GM21717 (cell line): Measurements from ENCODE around the gene LZTFL1.
A peak's percentile ranks its signal among the peaks of the same experiment; 100 is the strongest.
"Not testable (repeated sequence)": the region's sequence is repeated elsewhere in the genome, so short reads cannot be mapped to it uniquely, and the experiment has no call there.

Source experiments
- ATAC-seq: cut with Tn5 transposase; IDR thresholded peaks from one replicate; pipeline ENCODE4 v1.9.1; 2021; ENCODE audit warnings: mild to moderate bottlenecking, moderate library complexity; ENCODE audit not compliant: unreplicated experiment

Gene LZTFL1

DNA sequence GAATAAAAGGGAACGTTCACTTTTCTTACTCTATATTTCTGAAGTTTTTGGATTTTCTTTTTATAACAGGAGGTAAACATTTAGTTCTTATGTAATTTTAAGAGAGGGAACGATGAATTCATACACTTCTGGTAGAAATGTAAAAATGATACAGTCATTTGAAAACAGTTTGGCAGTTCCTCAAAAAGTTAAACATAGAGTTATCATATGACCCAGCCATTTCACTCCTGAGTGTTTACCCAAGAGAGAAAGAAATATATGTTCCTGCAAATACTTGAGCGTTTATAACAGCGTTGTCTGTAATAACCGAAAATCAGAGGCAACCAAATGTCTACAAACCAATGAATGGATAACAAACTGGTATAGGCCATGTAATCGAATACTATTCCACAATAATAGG, 23.6 kb upstream of the LZTFL1 start:
- ATAC-seq, result no peak

- ATAC-seq, result peak; percentile 65
Observed at GRCh38 chr3:45864760-45865519, 23.0 kb upstream of the LZTFL1 start.

DNA sequence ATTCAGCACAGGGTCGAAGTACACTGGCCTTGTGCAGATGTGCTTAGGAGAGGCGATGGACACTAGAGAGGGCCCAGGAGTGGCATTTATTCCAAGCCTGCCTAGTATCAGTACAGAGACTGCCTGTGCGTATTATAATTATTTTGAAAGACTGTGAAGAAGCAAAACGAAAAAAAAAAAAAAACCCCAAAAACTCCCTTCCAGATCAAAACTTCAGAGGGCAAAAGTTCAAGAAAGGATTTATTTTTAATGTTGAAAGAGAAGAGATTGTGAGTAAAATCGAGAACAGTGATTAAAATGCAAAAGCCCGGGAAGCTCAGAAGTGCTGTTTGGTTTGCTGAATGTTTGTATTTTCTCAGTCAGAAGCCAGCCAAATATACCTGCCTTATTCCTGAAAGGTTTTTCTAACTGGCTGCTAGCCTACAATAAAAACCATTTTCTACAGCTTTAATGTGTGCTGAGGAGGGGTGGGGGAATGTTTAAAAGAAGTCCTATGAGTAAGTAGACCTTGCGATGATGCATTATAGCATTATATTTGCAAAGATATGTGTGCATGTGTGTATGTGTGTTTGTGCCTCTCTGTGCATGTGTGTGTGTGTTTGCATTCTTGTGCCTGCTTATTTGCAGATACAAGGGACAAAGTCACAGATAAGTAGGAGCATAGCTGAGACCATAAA, 19.3 kb upstream of the LZTFL1 start:
- ATAC-seq, result peak; percentile 49

GRCh38 chr3:45860481-45860880, 18.6 kb upstream of the LZTFL1 start:
- no peak for ATAC-seq

DNA sequence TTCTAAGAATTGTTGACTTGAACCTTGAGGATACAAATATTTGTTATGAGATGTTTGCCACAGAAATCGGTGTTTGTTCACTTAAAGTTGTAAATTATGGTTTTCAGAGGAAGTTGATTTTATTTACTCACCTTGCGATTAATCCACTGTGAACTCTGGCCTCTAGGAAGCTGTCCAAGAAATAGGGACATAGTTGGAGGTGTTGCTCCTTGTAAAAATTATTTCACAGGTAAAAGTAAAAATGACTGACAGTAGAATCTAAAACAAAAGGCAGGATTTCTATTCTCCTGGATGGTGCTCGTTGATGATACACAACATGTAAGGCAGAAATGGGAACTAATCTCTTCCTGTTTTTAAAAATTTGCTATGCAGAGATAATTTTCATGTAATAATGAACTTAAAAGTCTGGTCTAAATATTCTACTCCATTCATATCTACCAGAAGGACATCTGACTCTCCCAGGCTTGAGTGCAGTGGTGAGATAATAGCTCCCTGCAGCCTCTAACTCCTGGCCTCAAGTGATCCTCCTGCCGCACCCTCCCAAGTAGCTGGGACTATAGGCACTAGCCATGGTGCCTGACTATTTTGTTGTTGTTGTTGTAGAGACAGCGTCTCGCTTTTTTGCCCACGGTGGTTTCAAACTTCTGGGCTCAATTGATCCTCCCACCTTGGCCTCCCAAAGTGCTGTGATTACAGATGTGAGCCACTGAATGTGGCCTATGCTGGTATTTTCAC, 17.1 kb upstream of the LZTFL1 start:
- no peak for ATAC-seq

DNA sequence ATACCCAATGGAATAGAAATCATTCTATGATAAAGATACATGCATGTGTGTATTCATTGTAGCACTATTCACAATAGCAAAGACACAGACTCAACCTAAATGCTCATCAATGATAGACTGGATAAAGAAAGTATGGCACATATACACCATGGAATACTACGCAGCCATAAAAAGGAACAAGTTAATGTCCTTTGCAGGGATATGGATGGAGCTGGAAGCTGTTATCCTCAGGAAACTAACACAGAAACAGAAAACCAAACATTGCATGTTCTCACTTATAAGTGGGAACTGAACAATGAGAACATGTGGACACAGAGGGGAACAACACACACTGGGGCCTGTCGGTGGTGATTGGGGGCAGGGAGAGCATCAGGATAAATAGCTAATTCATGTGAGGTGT, 15.1 kb upstream of the LZTFL1 start:
- ATAC-seq, result not testable (repeated sequence)

- not testable (repeated sequence) for ATAC-seq
Observed at GRCh38 chr3:45856323-45856722, 14.4 kb upstream of the LZTFL1 start.

DNA sequence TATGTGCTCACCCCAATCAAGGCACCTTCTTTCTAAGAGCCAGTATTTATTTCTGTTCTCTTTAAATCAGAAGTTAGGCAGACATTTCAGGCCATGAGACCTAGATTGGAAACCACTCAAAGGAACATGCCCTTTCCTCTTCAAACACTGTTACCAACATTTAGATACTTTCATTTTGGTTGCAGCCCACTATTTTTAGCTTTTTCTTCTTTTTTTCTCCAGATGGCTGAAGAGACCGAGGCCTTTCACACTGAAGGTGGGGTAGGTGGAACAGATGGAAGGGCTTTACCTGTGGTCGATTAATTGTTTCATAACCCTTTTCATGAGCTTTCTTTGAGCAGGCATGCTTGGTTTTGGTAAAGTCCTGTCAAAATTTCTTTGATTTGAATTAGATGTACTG, 10.9 kb upstream of the LZTFL1 start:
- ATAC-seq, result no peak

- ATAC-seq, result no peak
Observed at GRCh38 chr3:45848392-45848791, 6.5 kb upstream of the LZTFL1 start.

DNA sequence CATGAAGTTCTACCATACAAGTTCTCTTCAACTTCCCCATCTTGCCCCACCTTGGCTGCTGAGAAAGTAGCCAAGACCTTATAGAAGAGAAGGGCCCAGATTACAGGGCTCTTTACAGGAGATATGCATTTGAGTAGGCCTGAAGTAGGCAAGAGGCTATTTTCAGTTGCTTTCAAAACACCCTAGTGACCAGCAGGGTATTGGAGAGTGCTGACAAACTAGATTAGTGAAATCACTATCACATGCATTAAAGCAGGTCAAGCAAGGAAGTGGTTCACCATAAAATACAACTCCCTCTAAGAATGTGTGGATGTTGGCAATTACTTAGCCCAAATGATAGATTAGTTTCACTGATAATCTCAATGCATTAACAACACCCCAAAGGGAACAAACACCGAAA, 2.7 kb upstream of the LZTFL1 start:
- ATAC-seq, result no peak

GRCh38 chr3:45842851-45843625, 1.1 kb upstream of the LZTFL1 start:
- no peak for ATAC-seq

- ATAC-seq, result no peak
Observed at GRCh38 chr3:45841420-45841756, 531 bp downstream of the LZTFL1 start.

DNA sequence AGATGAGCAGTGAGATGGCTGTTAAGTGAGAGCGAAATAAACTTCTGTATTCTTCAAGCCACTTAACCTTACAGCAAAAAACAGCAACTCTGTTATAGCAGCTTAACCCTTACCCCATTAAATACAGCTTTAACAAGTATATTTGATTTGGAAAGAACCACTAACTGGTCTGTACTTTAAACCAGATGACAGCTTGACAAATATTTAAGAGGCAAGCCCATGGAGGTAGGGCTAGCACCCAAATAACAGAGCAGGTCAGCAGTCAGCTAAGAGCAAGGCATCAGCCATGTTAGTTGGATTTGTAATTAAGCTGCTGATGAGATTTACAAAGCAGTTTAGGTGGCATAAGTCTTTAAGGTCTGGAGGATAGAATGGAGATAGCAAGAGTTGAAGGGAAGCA, 3.5 kb downstream of the LZTFL1 start:
- no peak for ATAC-seq

- ATAC-seq, result no peak
Observed at GRCh38 chr3:45832699-45833098, 9.2 kb downstream of the LZTFL1 start.

DNA sequence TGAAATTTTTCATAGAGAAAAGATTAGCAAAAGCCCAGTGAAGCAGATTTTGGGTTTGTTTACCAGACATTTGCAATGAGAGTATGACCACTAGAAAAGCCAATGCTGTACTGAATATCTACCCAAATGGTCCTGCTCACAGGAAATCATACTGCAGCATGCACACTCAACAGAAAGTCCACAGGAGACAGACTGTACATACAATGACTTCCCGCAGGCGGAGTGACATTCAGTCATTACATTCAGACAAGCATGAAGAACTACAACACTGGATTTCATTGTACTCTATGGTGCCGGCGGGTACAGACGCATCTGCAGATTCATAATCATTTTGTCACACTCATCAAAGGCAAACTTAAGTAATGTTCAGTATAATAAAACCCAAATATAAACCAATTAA, 11.8 kb downstream of the LZTFL1 start:
- no peak for ATAC-seq

- no peak for ATAC-seq
Observed at GRCh38 chr3:45826908-45827307, 15.0 kb downstream of the LZTFL1 start.

GRCh38 chr3:45826321-45826720, 15.6 kb downstream of the LZTFL1 start:
- ATAC-seq, result no peak

GRCh38 chr3:45821127-45821526, 20.8 kb downstream of the LZTFL1 start:
- no peak for ATAC-seq

- ATAC-seq, result no peak
Observed at GRCh38 chr3:45819543-45819942, 22.4 kb downstream of the LZTFL1 start.

DNA sequence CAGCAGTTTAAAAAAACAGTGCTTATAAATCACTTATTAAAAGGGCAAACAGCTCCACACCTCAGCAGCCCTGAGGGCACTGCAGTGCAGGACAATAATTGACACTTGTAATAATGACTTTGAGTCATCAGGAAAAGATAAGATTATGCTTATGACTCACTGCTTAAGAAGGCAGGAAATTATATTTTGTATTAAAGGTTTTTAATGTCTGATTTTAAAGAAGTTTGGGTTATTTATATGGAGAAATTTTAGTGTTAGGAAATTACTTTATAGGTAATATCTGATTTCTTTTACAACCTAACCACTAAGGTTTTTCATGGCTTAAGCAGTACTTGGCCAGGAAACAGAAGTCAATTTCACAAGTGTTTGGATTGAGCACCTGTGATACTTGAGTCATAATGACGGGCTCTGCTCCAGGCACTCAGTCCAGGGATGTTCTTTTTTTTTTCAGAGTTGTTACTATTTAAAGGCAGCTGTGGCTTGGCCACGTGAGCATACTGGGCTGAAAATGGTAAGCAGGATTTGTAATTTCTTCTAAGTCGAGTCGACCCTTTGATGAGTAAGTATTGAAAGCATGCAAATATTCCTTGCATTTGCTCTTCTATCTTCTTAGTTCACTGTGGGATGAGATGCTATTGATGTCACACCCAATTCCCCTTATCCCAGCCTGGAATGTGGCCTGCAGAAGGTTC, 23.9 kb downstream of the LZTFL1 start:
- ATAC-seq, result no peak

DNA sequence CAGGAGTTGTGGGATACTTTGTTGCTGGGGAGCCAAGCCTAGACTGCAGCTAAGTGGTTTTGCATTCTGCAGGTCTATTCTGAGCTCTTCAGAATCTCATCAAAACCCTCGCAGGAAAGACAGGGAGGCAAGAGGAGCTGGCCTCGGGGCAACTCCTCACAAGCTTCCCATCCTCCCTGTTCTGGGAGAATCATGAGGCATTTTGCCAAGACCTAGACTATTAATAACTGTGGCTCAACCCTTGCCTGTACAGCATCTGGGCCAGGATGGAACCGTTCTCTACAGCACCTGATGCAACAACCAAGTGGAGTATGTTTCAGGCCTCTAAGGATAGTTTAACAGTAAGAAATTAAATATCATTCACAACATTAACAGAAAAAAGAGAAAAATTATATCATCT, 25.4 kb downstream of the LZTFL1 start:
- no peak for ATAC-seq
